IPS DF 6.9 (cell line): ENCODE data around the gene IFNGR1.
"Not testable (repeated sequence)": the region's sequence is repeated elsewhere in the genome, so short reads cannot be mapped to it uniquely, and the experiment has no call there.

Source experiments
- DNase-seq: peaks from one replicate; pipeline ENCODE4 v3.0.0-alpha.2; 2013; ENCODE audit warnings: low read depth, low spot score
- H3K27ac ChIP-seq: one replicate; pipeline ENCODE4 v1.5.1; 2013; ENCODE audit warnings: low read length, control low read depth
- H3K27me3 ChIP-seq: 2 replicates; pipeline ENCODE4 v1.6.1; 2013; ENCODE audit warnings: mild to moderate bottlenecking, low read length; ENCODE audit not compliant: control insufficient read depth, insufficient read depth
- H3K36me3 ChIP-seq: 2 replicates; pipeline ENCODE4 v1.6.1; 2013; ENCODE audit warnings: low read length; ENCODE audit not compliant: control insufficient read depth, insufficient read depth
- H3K4me1 ChIP-seq: 2 replicates; pipeline ENCODE4 v1.6.1; 2013; ENCODE audit warnings: low read length; ENCODE audit not compliant: control insufficient read depth, insufficient read depth
- H3K4me3 ChIP-seq: 2 replicates; pipeline ENCODE4 v1.5.1; 2013; ENCODE audit warnings: mild to moderate bottlenecking, low read length
- H3K9me3 ChIP-seq: 2 replicates; pipeline ENCODE4 v1.6.1; 2013; ENCODE audit warnings: low read length, inconsistent platforms; ENCODE audit not compliant: control insufficient read depth, insufficient read depth
- WGBS: extraction: QIAGEN DNeasy Blood & Tissue Kit; methylation state at CpG from one replicate; pipeline ENCODE4 v1.1.7; 2013; ENCODE audit warnings: mixed read lengths, missing lambda C conversion rate; ENCODE audit not compliant: insufficient read length, insufficient coverage; 5-methylcytosine and 5-hydroxymethylcytosine counted together

The IFNGR1 gene

DNA sequence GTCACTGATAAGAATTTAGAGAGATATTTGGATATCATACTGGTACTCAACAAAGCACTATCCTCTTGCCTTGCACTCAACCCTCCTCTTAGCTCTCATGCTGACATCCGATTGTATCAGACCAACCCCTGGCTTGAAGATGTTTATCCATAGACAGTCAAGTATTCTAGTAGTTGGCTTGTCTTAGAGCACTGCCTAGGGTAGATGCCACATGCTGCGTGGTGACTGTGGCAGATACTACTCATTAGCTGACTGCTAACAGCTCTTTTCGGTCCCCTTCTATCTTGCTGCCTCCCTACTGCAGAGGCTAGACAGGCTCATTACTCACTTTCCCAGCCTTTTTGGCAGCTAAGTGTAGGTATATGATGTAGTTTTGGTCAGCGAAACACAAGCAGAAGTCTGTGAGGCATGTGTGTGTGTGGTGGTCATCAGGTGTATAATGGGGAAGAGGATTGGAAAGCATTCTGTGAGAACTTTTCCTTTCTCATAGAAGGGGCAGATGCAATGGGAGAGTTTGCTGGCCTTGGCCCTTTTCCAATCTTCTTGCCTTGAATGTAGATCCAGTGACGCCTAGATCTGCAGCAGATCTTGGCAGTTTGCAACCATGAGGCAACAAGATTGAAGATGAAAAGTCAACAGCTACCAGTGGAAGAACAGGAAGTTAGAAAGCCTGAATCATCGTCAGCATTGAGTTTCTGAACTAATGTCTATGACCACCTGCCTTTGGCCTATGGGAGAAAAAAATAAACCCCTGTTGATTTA, 4.4 kb upstream of the IFNGR1 start:
- H3K36me3 ChIP-seq, result no peaks in the 10 kb centered on the region
- H3K27me3 ChIP-seq, result no peaks in the 10 kb centered on the region
- H3K9me3 ChIP-seq, result no peaks in the 10 kb centered on the region
- no peaks in the 10 kb centered on the region for H3K4me1 ChIP-seq
- no peak overlapping the region for H3K4me3 ChIP-seq
- H3K27ac ChIP-seq, result no peak overlapping the region
- DNase-seq, result no peak
- no CpG with 5 or more reads among the region's 6 CpGs for WGBS

GRCh38 chr6:137222381-137222780, 3.2 kb upstream of the IFNGR1 start:
- no peaks in the 10 kb centered on the region for H3K27me3 ChIP-seq
- H3K9me3 ChIP-seq, result no peaks in the 10 kb centered on the region
- no peaks in the 10 kb centered on the region for H3K4me1 ChIP-seq
- no CpG with 5 or more reads among the region's 3 CpGs for WGBS
- H3K4me3 ChIP-seq, result no peak overlapping the region
- H3K27ac ChIP-seq, result no peak overlapping the region
- no peak for DNase-seq
- H3K36me3 ChIP-seq, result no peaks in the 10 kb centered on the region

GRCh38 chr6:137219664-137220252, 573 bp upstream of the IFNGR1 start:
- Histone ChIP-seq H3K27ac (no peak overlapping the region), H3K4me3 (peak overlapping the region; percentile 92; the same call in 1 of the 2 replicates), H3K36me3 (no peaks in the 10 kb centered on the region), H3K4me1 (no peaks in the 10 kb centered on the region), H3K27me3 (no peaks in the 10 kb centered on the region), H3K9me3 (no peaks in the 10 kb centered on the region)
- no peak for DNase-seq
- no CpG with 5 or more reads among the region's 6 CpGs for WGBS

GRCh38 chr6:137218473-137218916, 690 bp downstream of the IFNGR1 start:
- Histone ChIP-seq H3K4me3 (peak overlapping the region; percentile 92; the same call in 1 of the 2 replicates), H3K27ac (no peak overlapping the region), H3K36me3 (no peaks in the 10 kb centered on the region), H3K9me3 (no peaks in the 10 kb centered on the region), H3K4me1 (no peaks in the 10 kb centered on the region), H3K27me3 (no peaks in the 10 kb centered on the region)
- no CpG with 5 or more reads among the region's 13 CpGs for WGBS
- DNase-seq, result no peak

GRCh38 chr6:137217801-137218472, 1.2 kb downstream of the IFNGR1 start:
- H3K27ac ChIP-seq, result no peak overlapping the region
- no peak for DNase-seq
- H3K9me3 ChIP-seq, result no peaks in the 10 kb centered on the region
- H3K4me1 ChIP-seq, result no peaks in the 10 kb centered on the region
- no peaks in the 10 kb centered on the region for H3K36me3 ChIP-seq
- no peaks in the 10 kb centered on the region for H3K27me3 ChIP-seq
- H3K4me3 ChIP-seq, result peak overlapping the region; percentile 92; the same call in 1 of the 2 replicates
- 100% methylated on average over 2 of the region's 12 CpGs for WGBS

- H3K27ac ChIP-seq, result no peak overlapping the region
- no peaks in the 10 kb centered on the region for H3K27me3 ChIP-seq
- H3K9me3 ChIP-seq, result no peaks in the 10 kb centered on the region
- WGBS, result no CpG with 5 or more reads among the region's 12 CpGs
- no peaks in the 10 kb centered on the region for H3K4me1 ChIP-seq
- no peaks in the 10 kb centered on the region for H3K36me3 ChIP-seq
- H3K4me3 ChIP-seq, result no peak overlapping the region
- no peak for DNase-seq
Measured at GRCh38 chr6:137216875-137217553, 2.2 kb downstream of the IFNGR1 start.

- Histone ChIP-seq H3K27ac (no peak overlapping the region), H3K27me3 (no peaks in the 10 kb centered on the region), H3K36me3 (no peaks in the 10 kb centered on the region), H3K4me3 (no peak overlapping the region), H3K4me1 (no peaks in the 10 kb centered on the region), H3K9me3 (peaks cover 1% of the 10 kb centered on the region; the same call in 1 of the 2 replicates)
- DNase-seq, result no peak
Measured at GRCh38 chr6:137216106-137216505, 3.1 kb downstream of the IFNGR1 start.

GRCh38 chr6:137215630-137216029, 3.6 kb downstream of the IFNGR1 start:
- WGBS, result no CpG with 5 or more reads among the region's 3 CpGs
- DNase-seq, H3K27ac ChIP-seq, H3K4me3 ChIP-seq, H3K27me3 ChIP-seq, H3K36me3 ChIP-seq, H3K4me1 ChIP-seq, H3K9me3 ChIP-seq: not testable (repeated sequence)

DNA sequence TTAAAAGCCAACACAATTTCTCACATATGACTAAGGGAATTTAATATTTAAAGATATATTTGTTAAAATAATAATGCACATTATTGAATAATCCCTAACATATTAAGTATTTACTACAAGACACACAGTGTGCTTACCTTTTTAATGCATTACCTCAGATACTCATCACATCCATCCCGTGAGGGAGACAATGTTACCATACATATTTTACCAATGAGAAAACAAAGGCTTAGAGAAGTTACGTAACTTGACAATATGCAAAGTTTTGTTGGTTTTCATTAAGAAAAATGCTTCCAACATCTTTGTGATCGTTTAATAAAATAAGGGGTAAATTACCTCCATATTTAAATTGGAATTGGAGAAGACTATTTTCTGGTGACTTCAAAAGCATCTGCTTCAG, 4.3 kb downstream of the IFNGR1 start:
- no peaks in the 10 kb centered on the region for H3K4me1 ChIP-seq
- peaks cover 1% of the 10 kb centered on the region; the same call in 1 of the 2 replicates for H3K9me3 ChIP-seq
- WGBS, result no CpG with 5 or more reads among the region's 3 CpGs
- H3K27me3 ChIP-seq, result no peaks in the 10 kb centered on the region
- no peak for DNase-seq
- no peak overlapping the region for H3K4me3 ChIP-seq
- no peak overlapping the region for H3K27ac ChIP-seq
- no peaks in the 10 kb centered on the region; the same call in 1 of the 2 replicates for H3K36me3 ChIP-seq

DNA sequence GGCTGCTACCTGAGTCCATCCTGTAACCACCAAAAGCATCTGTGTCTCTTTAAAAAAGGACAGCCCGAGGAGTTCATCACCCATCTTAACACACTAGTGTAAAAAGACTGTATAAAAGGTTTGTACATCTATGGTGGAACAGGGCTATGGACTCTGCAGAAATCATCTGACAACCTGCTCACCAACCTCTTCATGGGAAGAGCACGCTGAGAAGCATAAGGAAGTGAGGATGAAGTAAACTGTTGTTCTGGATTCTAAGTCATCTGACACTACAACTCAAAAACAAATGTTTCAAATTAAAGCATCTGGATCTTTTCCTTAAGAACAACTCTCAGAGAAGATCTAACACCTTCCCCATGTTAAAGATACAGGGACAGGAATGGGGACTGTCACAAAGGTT, 5.4 kb downstream of the IFNGR1 start:
- peaks cover 1% of the 10 kb centered on the region; the same call in 1 of the 2 replicates for H3K9me3 ChIP-seq
- WGBS, result no CpG with 5 or more reads among the region's 2 CpGs
- no peak overlapping the region for H3K27ac ChIP-seq
- H3K4me1 ChIP-seq, result no peaks in the 10 kb centered on the region
- H3K27me3 ChIP-seq, result no peaks in the 10 kb centered on the region
- no peak for DNase-seq
- no peak overlapping the region for H3K4me3 ChIP-seq
- H3K36me3 ChIP-seq, result peaks cover under 1% of the 10 kb centered on the region; the same call in 1 of the 2 replicates
